Omental fat pad (tissue), 4 donors: ENCODE results near the gene BABAM2. TPM values are rescaled to one million over a fixed set of nuclear protein-coding genes. Genes with fewer than 3 reads are reported as not detected.

Experiments
- ATAC-seq: fragments of 150-250 bp; one replicate; pipeline ENCODE4 v1.9.1; 2016; ENCODE audit warnings: mild to moderate bottlenecking, moderate library complexity; ENCODE audit not compliant: low FRiP score
- DNase-seq: peaks from one replicate; pipeline ENCODE4 v3.0.0-alpha.2; 2019; ENCODE audit warnings: low spot score
- CTCF ChIP-seq, 3 donors: fragments of 450-650 bp; IDR thresholded peaks; one replicate each; pipeline ENCODE4 v1.5.1; 2016 to 2017; ENCODE audit warnings: antibody characterized with exemption in 3 of 3, mild to moderate bottlenecking in 3 of 3, moderate library complexity in 2 of 3
- total RNA-seq, 4 donors: library from RNA; depleted of rRNA; stranded (reverse); fragments of >200 nt; gene quantifications; one replicate each; pipeline ENCODE4 v1.1.0, GENCODE V29; 2016

Gene BABAM2
- total RNA-seq, 4 donors from 2014 or later, result 29.2 to 41.0 (median 36.5) TPM

GRCh38 chr2:28134857-28135256 lies 244.3 kb downstream of the BABAM2 start:
- DNase-seq (no peak), ATAC-seq (no peak)

GRCh38 chr2:28135324-28135723 lies 244.8 kb downstream of the BABAM2 start:
- ATAC-seq, result no peak
- no peak for TF ChIP-seq CTCF (IDR thresholded peaks at IDR 0.05)
- no peak for DNase-seq

More at GRCh38 chr2:28134857-28135256, 244.3 kb downstream of the BABAM2 start:
- no peak for TF ChIP-seq CTCF (IDR thresholded peaks at IDR 0.05)

- no peak for ATAC-seq
- TF ChIP-seq CTCF (IDR thresholded peaks at IDR 0.05), result no peak
- no peak for DNase-seq
Measured at GRCh38 chr2:28135799-28136198, 245.3 kb downstream of the BABAM2 start.

GRCh38 chr2:28136556-28136955 lies 246.0 kb downstream of the BABAM2 start:
- DNase-seq (no peak), ATAC-seq (no peak)
- no peak for TF ChIP-seq CTCF (IDR thresholded peaks at IDR 0.05)

GRCh38 chr2:28137221-28137620 lies 246.7 kb downstream of the BABAM2 start:
- ATAC-seq (peak; percentile 34), DNase-seq (no peak)
- TF ChIP-seq CTCF (IDR thresholded peaks at IDR 0.05), result no peak

- ATAC-seq, result no peak
Measured at GRCh38 chr2:28142386-28142785, 251.9 kb downstream of the BABAM2 start.

More at GRCh38 chr2:28142386-28142785, 251.9 kb downstream of the BABAM2 start:
- TF ChIP-seq CTCF (IDR thresholded peaks at IDR 0.05), result no peak
- DNase-seq, result no peak
